ENCODE measurements around the gene HOXA3.

The HOXA3 gene

DNA sequence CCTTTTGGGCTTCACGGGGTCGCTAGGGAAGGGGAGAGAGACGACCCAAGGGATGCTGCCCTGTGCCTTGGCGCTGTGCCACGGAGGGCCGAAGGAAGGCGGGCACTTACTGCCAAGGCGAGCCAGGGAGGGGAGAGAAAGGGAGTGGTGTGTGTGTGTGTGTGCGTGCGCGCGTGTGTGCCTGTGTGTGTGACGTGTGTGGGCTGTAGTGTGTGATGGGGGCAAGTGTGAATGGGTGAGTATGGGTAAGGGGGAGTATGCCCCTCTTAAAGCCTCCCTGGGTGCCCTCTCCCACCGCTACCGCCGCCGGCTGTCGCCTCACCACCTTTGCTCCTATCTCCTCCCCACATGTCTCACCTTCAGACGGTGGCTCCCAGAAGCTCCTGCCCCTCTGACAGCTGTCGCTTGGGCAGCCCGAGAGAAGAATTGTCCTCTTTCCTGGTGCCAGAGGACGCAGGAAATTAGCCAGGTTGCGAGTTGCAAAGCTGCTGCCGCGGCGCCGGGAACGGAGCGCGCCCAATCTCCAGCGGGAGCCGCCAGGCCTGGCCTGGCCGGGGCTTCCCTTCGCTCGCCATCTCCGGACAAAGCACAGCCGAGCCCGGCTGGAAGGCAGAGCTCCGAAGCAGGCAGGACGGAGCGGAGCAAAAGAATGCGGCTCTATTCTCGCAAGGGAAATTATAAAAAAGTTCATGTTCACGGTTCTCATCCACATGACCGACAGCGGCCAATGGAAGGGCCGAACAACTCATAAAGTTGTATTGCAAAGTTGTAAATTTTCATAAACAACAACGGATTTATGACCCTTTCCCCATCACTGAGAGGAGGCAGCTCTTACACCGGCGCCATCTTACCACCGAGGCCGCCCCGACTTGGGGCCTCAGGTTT lies at the start of gene HOXA3:
HOXA3 (minus strand) TSS at position 653 of the 885 bp plus-strand sequence. CDS start 41,943 bp downstream, outside the sequence.
- DNase-seq, result peak; percentile 90

DNA sequence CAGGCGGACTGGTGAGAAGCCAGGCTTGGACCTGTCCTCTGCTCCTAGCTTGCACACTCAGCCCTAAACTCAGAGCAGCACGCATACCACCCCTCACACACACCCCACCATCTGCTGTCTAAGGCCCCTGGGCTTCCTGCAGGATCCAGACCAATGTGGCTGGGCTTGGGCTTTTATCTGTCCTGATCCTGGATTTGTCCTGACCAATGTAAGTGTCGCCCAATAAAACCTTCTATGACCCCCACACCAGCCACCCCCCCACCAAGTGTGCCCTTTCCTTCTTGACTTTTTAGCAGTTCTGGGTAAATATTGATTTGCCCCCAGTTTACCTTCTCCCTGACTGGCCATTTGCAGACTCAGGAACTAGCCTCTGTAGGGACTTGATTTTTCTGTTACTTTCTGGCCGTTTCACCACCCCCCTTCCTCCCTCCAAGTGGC lies 49.2 kb upstream of the HOXA3 start:
- DNase-seq, result peak; percentile 55

DNA sequence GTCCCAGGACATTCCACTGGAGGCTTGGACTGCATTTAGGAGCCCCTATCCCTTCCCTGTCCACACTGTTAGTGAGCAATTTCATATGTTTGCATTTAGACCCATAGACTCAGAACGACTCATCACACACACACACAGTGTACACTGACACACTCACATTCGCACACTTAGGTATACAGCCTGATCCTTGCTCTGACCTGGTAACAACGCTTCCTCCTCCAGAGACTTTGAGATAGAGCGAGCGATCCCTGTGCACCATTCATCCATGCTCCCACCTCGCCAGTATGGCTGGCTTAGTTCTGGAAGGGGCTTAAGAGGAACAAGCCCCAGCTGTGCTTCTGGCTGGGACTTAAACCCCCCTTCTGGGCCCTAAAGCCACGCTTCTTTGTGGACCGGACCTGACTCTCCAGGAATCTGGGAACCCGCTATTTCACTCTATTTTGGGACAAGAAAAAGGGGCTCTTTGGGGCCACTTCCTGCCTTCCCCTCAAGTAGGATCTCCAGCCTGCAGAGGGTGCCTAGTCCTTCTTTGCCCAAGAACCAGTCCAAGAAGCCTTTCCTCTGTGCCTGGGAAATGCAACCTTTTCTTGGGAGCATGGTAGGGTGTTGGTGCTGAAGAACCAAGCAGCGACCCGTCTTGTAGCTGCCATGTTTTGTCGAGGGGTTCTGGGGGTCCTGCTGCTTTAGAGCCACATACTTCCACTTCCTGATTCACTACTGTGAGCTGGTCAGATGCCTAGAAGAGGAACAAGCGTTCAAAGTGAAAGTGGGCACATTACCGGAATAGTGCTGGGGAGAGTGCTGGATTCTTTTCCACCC lies 48.6 kb upstream of the HOXA3 start:
- peak; percentile 60 for DNase-seq

GRCh38 chr7:27199849-27200760 lies 47.7 kb upstream of the HOXA3 start, which contains the start of gene HOXA13:
Gene HOXA13 (minus strand): TSS chr7:27200091. CDS start chr7:27200077, 14 bp downstream.
- peak; percentile 87 for DNase-seq

DNA sequence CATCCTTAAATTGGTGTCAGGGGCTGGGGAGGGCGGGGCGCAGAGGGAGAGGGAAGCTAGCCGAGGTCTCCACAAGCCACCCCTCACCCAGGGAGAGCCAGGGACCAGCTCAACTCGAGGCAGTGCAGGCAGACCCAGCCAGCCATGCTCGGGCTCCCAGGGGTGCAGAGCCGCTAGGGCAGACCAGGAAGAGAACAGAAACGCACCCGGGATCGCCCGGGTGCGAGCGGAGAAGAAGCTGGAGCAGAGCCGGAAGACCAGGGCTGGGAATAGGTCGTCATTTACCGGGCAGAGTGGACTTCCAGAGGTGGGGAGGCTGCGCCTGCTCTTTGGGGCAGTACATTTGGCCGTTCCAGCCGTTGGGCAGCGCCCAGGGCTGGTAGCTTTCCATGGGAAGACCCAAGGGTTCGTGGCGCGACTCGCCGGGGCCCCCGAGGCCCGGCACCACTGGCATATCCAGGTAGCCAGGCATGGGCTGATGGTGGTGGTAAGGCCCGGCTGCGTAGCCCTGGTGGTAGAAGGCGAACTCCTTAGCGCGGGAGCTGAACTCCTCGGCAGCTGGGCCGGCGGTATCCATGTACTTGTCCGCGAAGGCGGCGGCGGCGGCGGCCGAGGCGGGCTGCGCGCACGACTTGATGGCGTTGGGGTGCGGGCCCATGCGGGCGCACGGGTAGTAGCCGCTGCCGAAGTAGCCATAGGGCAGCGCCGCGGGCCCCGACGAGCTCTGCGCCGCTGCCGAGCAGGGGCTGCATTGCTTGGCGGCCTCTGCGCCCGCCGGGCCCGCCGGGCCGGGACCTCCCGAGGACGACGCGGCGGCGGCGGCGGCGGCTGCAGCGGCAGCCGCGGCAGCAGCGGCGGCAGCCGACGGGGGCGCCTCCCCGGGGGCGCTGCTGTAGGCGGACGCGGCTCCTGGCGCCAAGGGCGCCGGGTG lies 46.8 kb upstream of the HOXA3 start:
- DNase-seq, result peak; percentile 72

- DNase-seq, result peak; percentile 55
These were observed 45.9 kb upstream of the HOXA3 start for GRCh38 chr7:27198138-27198841.

GRCh38 chr7:27197137-27198042 lies 45.0 kb upstream of the HOXA3 start:
- no peak for DNase-seq

DNA sequence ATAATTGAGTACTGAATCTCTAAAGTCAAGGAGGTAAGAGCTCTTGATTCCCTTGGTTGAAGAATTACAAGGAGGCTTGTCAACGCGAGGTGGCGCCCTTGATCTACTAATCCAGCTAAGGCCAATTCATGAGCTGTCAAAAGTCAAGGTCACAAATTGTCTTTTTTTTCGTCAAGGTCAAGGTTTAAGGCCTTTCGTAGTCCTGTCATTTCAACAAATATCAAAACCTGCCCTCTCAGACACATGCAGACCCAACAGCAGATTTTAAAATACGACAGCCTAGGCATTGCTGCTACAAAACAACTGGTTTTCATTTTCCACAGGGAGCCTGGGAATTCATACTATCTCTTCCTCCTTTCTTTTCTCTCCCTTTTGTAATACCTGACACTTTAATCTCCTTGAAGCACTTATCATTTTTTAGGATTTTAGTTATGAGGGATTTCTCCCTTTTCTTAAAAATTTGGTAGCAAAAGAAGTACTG lies 43.9 kb upstream of the HOXA3 start:
- DNase-seq, result peak; percentile 80

- no peak for DNase-seq
These were observed 42.5 kb upstream of the HOXA3 start for GRCh38 chr7:27194686-27195379.

DNA sequence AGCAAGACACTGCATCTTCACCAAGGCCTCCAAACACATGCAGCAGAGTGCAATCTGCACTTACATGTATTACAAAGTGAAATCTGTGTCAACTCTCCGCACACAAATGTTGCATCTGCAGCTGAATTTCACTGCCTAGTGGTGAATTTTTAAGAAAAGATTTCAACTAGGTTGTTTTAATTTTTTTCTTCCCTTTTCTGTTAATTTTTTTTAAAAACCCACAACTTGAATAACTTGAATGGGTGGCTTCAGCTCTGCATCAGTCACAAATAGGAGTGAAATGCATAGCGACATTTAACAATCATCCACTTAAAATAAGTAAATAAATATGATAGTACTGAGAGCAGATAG lies 41.6 kb upstream of the HOXA3 start:
- no peak for DNase-seq

DNA sequence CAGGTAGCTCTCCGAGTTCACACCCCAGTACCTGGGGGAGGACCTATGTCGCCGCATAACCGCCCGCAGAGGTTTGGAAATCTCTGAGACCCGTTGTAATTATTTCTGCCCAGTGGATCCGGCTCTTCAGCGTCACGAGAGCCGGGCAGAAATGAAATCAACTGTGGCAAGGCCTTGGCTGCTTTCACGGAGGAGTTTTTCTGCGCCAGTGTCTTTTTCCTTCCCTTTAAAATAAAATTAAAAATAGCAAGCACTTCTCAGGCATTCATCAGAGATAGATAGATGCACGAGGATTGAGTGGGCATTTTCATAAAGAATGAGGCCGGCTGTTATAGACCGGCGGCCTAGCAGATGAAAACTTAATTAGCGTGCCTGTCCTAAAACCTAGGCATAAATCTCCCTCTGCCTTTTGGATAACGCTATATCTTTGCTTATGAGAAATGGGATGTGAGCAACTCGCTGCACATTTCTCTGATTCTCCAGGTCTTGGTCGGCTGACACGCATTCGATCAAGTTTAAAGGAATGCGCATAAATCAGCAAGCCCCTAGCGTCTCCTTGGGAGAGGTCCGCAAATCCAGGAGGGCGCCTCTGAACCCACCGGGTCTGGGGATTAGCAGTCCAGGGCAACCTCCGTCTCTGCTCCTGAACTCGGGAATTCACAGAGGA lies 41.1 kb upstream of the HOXA3 start:
- no peak for DNase-seq

DNA sequence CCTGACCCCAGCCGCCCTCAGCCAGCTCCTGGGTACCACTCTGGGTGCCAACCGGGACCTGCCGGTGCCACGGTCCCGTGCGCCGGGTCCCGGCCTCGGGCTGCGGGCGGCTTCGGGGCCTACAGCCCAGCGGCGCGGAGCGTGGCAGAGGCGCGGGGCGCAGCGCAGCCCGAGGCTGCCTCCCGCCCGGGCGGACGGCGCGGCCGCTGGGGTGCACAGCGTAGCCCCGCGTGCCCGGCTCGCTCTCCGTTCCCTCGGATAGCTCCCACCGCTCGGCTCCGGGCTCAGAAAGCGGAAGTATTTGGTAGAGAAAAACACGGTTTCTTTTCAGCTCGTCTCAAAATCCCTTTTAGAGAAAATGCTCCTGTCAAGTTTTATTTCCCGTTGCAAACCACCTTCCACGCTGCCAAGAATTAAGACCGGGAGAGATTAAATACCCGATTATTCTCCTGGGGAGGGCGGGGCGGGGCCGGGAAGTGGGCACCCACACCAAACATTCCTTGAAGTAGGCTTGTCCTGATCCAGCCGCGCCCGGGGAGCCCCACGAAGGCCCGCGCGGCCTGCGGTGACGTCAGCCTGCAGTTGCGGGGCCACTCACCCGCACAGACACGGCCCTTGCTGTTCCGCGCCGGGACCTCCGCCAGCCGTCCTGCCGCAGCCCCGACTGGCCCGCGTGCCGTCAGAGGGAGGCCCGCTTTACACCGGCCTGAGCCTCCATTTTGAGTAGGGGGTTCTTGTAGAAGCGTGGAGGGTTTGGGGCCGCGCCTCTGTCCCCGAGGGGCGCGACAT lies 40.4 kb upstream of the HOXA3 start:
- DNase-seq, result peak; percentile 40

GRCh38 chr7:27191833-27192545 lies 39.6 kb upstream of the HOXA3 start:
- no peak for DNase-seq

DNA sequence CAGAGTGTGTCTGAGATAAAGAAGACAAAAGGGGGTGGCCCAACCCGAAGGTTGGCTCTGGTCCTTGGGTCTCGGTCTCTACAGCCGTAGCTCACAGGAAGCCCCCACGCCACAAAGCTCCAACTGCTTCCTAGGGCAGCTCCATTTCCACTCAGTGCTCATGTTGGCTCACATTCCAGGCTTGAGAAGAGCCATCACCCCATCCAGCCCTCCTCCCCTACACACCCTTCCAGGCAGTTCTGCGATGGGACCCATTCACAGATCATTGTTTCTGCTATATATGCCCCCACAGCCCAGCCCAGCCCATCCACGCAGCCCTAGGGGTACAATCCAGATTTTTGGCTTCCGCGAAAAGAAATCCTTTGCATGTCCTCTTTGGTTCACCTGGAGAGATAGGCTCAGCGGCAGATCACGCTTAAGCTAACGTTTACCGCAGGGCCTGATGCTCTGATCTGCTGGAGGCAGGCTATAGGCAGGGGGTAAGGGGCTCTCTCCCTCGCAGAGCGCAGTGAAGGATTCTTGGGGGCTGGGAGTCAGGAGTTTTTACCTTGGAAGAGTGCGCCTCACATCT lies 38.9 kb upstream of the HOXA3 start:
- DNase-seq, result no peak

DNA sequence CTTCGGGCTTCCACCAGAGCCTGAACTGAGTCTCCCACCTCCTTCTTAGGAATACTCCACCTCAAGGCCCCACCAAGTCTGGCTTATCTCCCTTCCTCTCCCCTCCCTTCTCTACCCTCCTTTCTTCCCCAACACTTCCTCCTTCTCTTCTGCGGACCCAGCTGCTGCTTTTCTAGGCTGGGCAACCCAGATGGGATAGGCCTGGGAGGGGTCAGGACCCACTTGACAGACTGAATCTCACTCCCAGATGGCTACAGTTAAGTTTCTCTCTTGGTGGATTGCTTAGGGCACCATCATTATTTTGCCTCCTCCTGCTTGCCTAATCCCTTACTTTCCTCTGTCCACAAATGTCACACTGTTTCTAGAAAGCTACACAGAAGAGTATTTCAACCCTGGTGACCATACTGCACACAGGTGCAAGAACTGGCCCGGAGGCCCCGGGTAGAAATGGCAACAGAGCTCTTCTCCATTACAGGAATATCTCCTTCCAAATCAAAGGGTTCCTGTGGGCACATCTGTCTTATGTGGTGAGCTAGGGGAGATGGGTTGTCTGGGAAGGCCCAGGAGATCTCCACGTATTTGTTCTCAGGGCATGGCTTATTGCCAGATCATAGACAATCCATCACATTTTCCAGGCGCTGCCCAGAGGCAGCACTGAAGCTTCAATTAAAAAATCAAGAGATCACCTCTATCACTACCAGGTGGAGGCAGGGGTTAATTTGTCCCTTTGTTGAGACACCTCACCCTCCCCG lies 37.8 kb upstream of the HOXA3 start:
- peak; percentile 78 for DNase-seq

Measured in NCI-H69 (cell line).